MCF 10A (cell line): ENCODE results near the gene SOWAHB. TPM values are rescaled to one million over a fixed set of nuclear protein-coding genes. Genes with fewer than 3 reads are reported as not detected.

ENCODE experiments used
- BruUV-seq: library from RNA; stranded (reverse); fragments of 400-500 nt; replicated peaks from 2 replicates; lab custom pipeline; 2021; lab: Mats Ljungman, UMichigan
- CTCF ChIA-PET: fragments of 300-600 bp; sonication (Branson Sonifier 250); formaldehyde crosslinking; extraction: SDS; loops from one replicate; lab custom pipeline; 2021; ENCODE audit warnings: antibody characterized with exemption, inconsistent platforms; lab: Yijun Ruan, JAX
- POLR2A ChIA-PET: fragments of 300-600, 350-650 bp; sonication (Branson Sonifier 250); formaldehyde crosslinking; extraction: SDS; loops from one replicate; lab custom pipeline; 2020; ENCODE audit warnings: antibody characterized with exemption, inconsistent platforms; lab: Yijun Ruan, JAX
- DNase-seq: peaks from one replicate; pipeline ENCODE4 v3.0.0-alpha.2; 2018; ENCODE audit not compliant: unreplicated experiment
- H3K27ac Mint-ChIP-seq: one replicate; pipeline ENCODE4 v1.8.0; 2022; ENCODE audit warnings: mild to moderate bottlenecking, low read depth, mixed read lengths; ENCODE audit not compliant: unreplicated experiment
- H3K27me3 Mint-ChIP-seq: one replicate; pipeline ENCODE4 v1.8.0; 2022; ENCODE audit warnings: mixed read lengths; ENCODE audit not compliant: insufficient read depth, unreplicated experiment
- H3K36me3 Mint-ChIP-seq: one replicate; pipeline ENCODE4 v1.8.0; 2022; ENCODE audit warnings: mild to moderate bottlenecking, moderate library complexity, mixed read lengths; ENCODE audit not compliant: insufficient read depth, unreplicated experiment
- H3K4me1 Mint-ChIP-seq: one replicate; pipeline ENCODE4 v1.8.0; 2022; ENCODE audit warnings: mixed read lengths; ENCODE audit not compliant: insufficient read depth, unreplicated experiment
- H3K4me3 Mint-ChIP-seq: one replicate; pipeline ENCODE4 v1.8.0; 2022; ENCODE audit warnings: mild to moderate bottlenecking, moderate library complexity, mixed read lengths; ENCODE audit not compliant: unreplicated experiment
- H3K9me3 Mint-ChIP-seq: one replicate; pipeline ENCODE4 v1.8.0; 2022; ENCODE audit warnings: mixed read lengths; ENCODE audit not compliant: unreplicated experiment
- CTCF ChIP-seq: fragments of 200-600 bp; IDR thresholded peaks from one replicate; pipeline ENCODE4 v1.8.0; 2022; ENCODE audit warnings: antibody characterized with exemption, mild to moderate bottlenecking; ENCODE audit not compliant: unreplicated experiment
- intact Hi-C: fragments of 100-400 bp; cut with micrococcal nuclease; formaldehyde crosslinking; loops from 2 replicates; pipeline ENCODE4 v1.14.1; 2022
- total RNA-seq: library from RNA; stranded (reverse); gene quantifications from 2 replicates; pipeline ENCODE4 v1.2.3, GENCODE V29; 2022

The SOWAHB gene
- total RNA-seq, 1 experiment from 2014 or later = 0.58 TPM

GRCh38 chr4:76930685-76931084 lies 32.7 kb upstream of the SOWAHB start:
- no peak for TF ChIP-seq CTCF
- peak overlapping the region; percentile 64 for H3K27ac Mint-ChIP-seq
- no peaks in the 10 kb centered on the region for H3K9me3 Mint-ChIP-seq
- H3K36me3 Mint-ChIP-seq = no peaks in the 10 kb centered on the region
- ChIA-PET CTCF (interaction anchor here (0.6 to 0.7 kb wide), 2 partner anchors 336 to 1875 kb away, joined by 3 read pairs; no protein-coding TSS in a partner anchor), POLR2A (no interaction called here)
- H3K4me1 Mint-ChIP-seq = peaks cover 11% of the 10 kb centered on the region
- BruUV-seq = no TSS peak
- H3K4me3 Mint-ChIP-seq = no peak overlapping the region
- DNase-seq = no peak
- no peaks in the 10 kb centered on the region for H3K27me3 Mint-ChIP-seq
- intact Hi-C loops = no loop called here

GRCh38 chr4:76926841-76927240 lies 28.9 kb upstream of the SOWAHB start:
- no peak for TF ChIP-seq CTCF
- no peaks in the 10 kb centered on the region for H3K27me3 Mint-ChIP-seq
- H3K4me3 Mint-ChIP-seq = no peak overlapping the region
- H3K9me3 Mint-ChIP-seq = no peaks in the 10 kb centered on the region
- CTCF ChIA-PET = no interaction called here
- H3K4me1 Mint-ChIP-seq = peaks cover 11% of the 10 kb centered on the region
- no peak overlapping the region for H3K27ac Mint-ChIP-seq
- POLR2A ChIA-PET = no interaction called here
- intact Hi-C loops = no loop called here
- no peaks in the 10 kb centered on the region for H3K36me3 Mint-ChIP-seq
- DNase-seq = no peak
- BruUV-seq = no TSS peak

GRCh38 chr4:76923619-76924357 lies 25.8 kb upstream of the SOWAHB start:
- intact Hi-C loops = no loop called here
- H3K9me3 Mint-ChIP-seq = no peaks in the 10 kb centered on the region
- no peak overlapping the region for H3K4me3 Mint-ChIP-seq
- no peak for DNase-seq
- ChIA-PET POLR2A (no interaction called here), CTCF (no interaction called here)
- H3K27me3 Mint-ChIP-seq = no peaks in the 10 kb centered on the region
- H3K36me3 Mint-ChIP-seq = no peaks in the 10 kb centered on the region
- no peak overlapping the region for H3K27ac Mint-ChIP-seq
- no peaks in the 10 kb centered on the region for H3K4me1 Mint-ChIP-seq
- TF ChIP-seq CTCF = no peak
- no TSS peak for BruUV-seq

DNA sequence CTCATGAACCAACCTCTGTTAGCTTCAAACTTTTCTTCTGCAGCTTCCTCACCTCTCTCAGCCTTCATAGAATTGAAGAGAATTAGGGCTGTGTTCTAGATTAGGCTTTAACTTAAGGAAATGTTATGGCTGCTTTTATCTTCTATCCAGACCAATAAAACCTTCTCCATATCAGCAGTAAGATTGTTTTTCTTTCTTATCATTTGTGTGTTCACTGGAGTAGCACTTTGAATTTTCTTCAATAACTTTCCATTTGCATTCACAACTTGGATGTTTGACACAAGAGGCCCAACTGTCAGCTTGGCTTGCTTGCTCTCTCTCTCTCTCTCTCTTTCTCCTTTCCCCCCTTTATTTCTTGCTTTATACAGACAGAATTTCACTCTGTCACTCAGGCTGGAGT lies 22.8 kb upstream of the SOWAHB start:
- TF ChIP-seq CTCF = no peak
- no peak for DNase-seq
- H3K4me3 Mint-ChIP-seq = no peak overlapping the region
- POLR2A ChIA-PET = interaction anchor here (0.9 kb wide), 1 partner anchor 10 kb away, joined by 4 read pairs; no protein-coding TSS in a partner anchor
- no peaks in the 10 kb centered on the region for H3K27me3 Mint-ChIP-seq
- H3K4me1 Mint-ChIP-seq = no peaks in the 10 kb centered on the region
- H3K27ac Mint-ChIP-seq = no peak overlapping the region
- BruUV-seq = no TSS peak
- H3K36me3 Mint-ChIP-seq = no peaks in the 10 kb centered on the region
- CTCF ChIA-PET = interaction anchor here (0.7 to 1.2 kb wide), 2 partner anchors 18 to 121 kb away, joined by 3 to 4 read pairs; no protein-coding TSS in a partner anchor
- intact Hi-C loops = no loop called here
- H3K9me3 Mint-ChIP-seq = no peaks in the 10 kb centered on the region
